SK-N-SH (cell line): ENCODE measurements around the gene MDM4.

Experiments
- CTCF ChIP-seq: fragments of 200-600 bp; sonication (generic); IDR thresholded peaks from 2 replicates; pipeline ENCODE4 v1.6.1; 2017; ENCODE audit warnings: antibody characterized with exemption, mild to moderate bottlenecking, moderate library complexity
- TCF12 ChIP-seq: IDR thresholded peaks from 2 replicates; pipeline ENCODE4 v1.4.0; 2012

- TF ChIP-seq TCF12 (no peak), CTCF (no peak)
These were observed 12.2 kb upstream of the MDM4 start for GRCh38 chr1:204503913-204504519.
